Measurements from ENCODE around the gene PITPNM3. TPM values are rescaled to one million over a fixed set of nuclear protein-coding genes. Genes with fewer than 3 reads are reported as not detected.

Gene PITPNM3
- total and polyA plus RNA-seq, 2 of the 13 experiments (the other 11 are each of a cell fraction or from before 2014, with no cell fraction given): 0.13 to 0.29 TPM

GRCh38 chr17:6596511-6596910 is 40.2 kb upstream of the PITPNM3 start (continued):
- TF ChIP-seq THRA (CRISPR knock-in tag; IDR thresholded peaks at IDR 0.05; ENCODE audit: borderline replicate concordance) (no peak), TBX2 (CRISPR knock-in tag; IDR thresholded peaks at IDR 0.05; ENCODE audit: borderline replicate concordance) (no peak), SP1 (IDR thresholded peaks at IDR 0.05) (no peak), SP1 (CRISPR knock-in tag; IDR thresholded peaks at IDR 0.05) (no peak), E2F1 (CRISPR knock-in tag; IDR thresholded peaks at IDR 0.05) (no peak)

GRCh38 chr17:6596081-6596480 is 39.7 kb upstream of the PITPNM3 start:
- CTCF ChIA-PET (ENCODE audit: low intra/inter-chr PET ratio, low total read pairs): no interaction called here
- FAIRE-seq (no peak), DNase-seq (ENCODE audit: low spot score) (no peak), ATAC-seq (no peak)
- H3K9me3 ChIP-seq (ENCODE audit: low read length): no peaks in the 10 kb centered on the region
- H4K20me1 ChIP-seq (ENCODE audit: insufficient read depth, low read length): no peaks in the 10 kb centered on the region
- WGBS (ENCODE audit: low lambda C conversion rate): 93% methylated on average over 7 of the region's 7 CpGs
- H3K4me2 ChIP-seq (ENCODE audit: low read depth, low read length): no peak overlapping the region
- H3K36me3 ChIP-seq (replicated peaks in 1 of 2; ENCODE audit: control insufficient read depth in 1 of 2, insufficient read depth in 2 of 2, low read length in 2 of 2): peaks cover 14 to 41% of the 10 kb centered on the region in 2 experiments
- no TSS peak for BruUV-seq (replicated peaks)
- no peaks in the 10 kb centered on the region for H3K27me3 ChIP-seq (ENCODE audit: control insufficient read depth in 1 of 2, insufficient read depth in 2 of 2, low read length in 2 of 2)
- intact Hi-C loops (cut with micrococcal nuclease; ENCODE audit: unreplicated experiment): no loop called here
- no peaks in the 10 kb centered on the region for H3K79me2 ChIP-seq (ENCODE audit: insufficient read depth, low read length)
- H3K4me3 ChIP-seq (replicated peaks in 1 of 3; ENCODE audit: insufficient read depth in 1 of 3, low read depth in 2 of 3, low read length in 3 of 3): no peak overlapping the region
- POLR2A ChIA-PET: no interaction called here
- H3K27ac ChIP-seq (ENCODE audit: extremely low read length, insufficient read depth, low read length): no peak overlapping the region
- H3K9ac ChIP-seq (ENCODE audit: insufficient read depth, low read depth, low read length): no peak overlapping the region
- H2AFZ ChIP-seq (ENCODE audit: low read length): no peak overlapping the region
- H3K4me1 ChIP-seq (ENCODE audit: insufficient read depth, low read length): peaks cover 21% of the 10 kb centered on the region
- in situ Hi-C loops (cut with HindIII; ENCODE audit: extremely low pct_ligation_motif_present, low pct_unique_long_range_greater_than_20kb): no loop called here
- TF ChIP-seq SCMH1 (CRISPR knock-in tag; IDR thresholded peaks at IDR 0.05; ENCODE audit: borderline replicate concordance): no peak
- no peak for TF ChIP-seq ZNF414 (CRISPR knock-in tag; IDR thresholded peaks at IDR 0.05)
- no peak for TF ChIP-seq ZBTB44 (CRISPR knock-in tag; IDR thresholded peaks at IDR 0.05)
- TF ChIP-seq HES4 (CRISPR knock-in tag; IDR thresholded peaks at IDR 0.05; ENCODE audit: borderline replicate concordance): no peak
- TF ChIP-seq ZZZ3 (CRISPR knock-in tag; IDR thresholded peaks at IDR 0.05; ENCODE audit: borderline replicate concordance): no peak
- no peak for TF ChIP-seq USF2 (IDR thresholded peaks at IDR 0.05; ENCODE audit: low read depth, low read length)
- no peak for TF ChIP-seq USF2 (CRISPR knock-in tag; IDR thresholded peaks at IDR 0.05; ENCODE audit: borderline replicate concordance)
- no peak for TF ChIP-seq ZBTB4 (CRISPR knock-in tag; IDR thresholded peaks at IDR 0.05; ENCODE audit: borderline replicate concordance)

All from HepG2 (cell line).